K562 (cell line): ENCODE data around the gene CCDC141.

ENCODE experiments used
- RNF2 ChIP-seq: sonication (generic); IDR thresholded peaks from 2 replicates; pipeline ENCODE4 v1.6.1; 2016
- TEAD4 ChIP-seq, 2 experiments: sonication (generic) in 1 of 2; formaldehyde crosslinking in 1 of 2; IDR thresholded peaks; 2 replicates each; pipeline versions ENCODE4 v1.6.1 to v1.8.0; 2012 to 2022; ENCODE audit warnings: borderline replicate concordance in 1 of 2, inconsistent platforms in 1 of 2, low read length in 1 of 2, mild to moderate bottlenecking in 1 of 2, missing genetic modification reagents in 1 of 2
- ZNF274 ChIP-seq: IDR thresholded peaks from 2 replicates; pipeline ENCODE4 v1.6.1; 2011; ENCODE audit warnings: low read depth, mild to moderate bottlenecking, low read length, moderate library complexity, borderline replicate concordance
- ZNF354B ChIP-seq: fragments of 250-450 bp; sonication (Bioruptor Pico); IDR thresholded peaks from 2 replicates; pipeline ENCODE4 v1.4.0; 2020
- ZNF512 ChIP-seq: IDR thresholded peaks from 2 replicates; pipeline ENCODE4 v1.6.1; 2016; ENCODE audit warnings: missing genetic modification characterization, missing compliant biosample characterization
- ZNF518B ChIP-seq: fragments of 250-450 bp; sonication (Bioruptor Pico); IDR thresholded peaks from 2 replicates; pipeline ENCODE4 v1.5.0; 2021; ENCODE audit warnings: mild to moderate bottlenecking, moderate library complexity

GRCh38 chr2:178787934-178788333, 262.0 kb downstream of the CCDC141 start:
- TF ChIP-seq TEAD4 (IDR thresholded peaks at IDR 0.05; ENCODE audit: low read length) = no peak
- no peak for TF ChIP-seq TEAD4 (CRISPR knock-in tag; IDR thresholded peaks at IDR 0.05; ENCODE audit: borderline replicate concordance)
- TF ChIP-seq ZNF354B (CRISPR knock-in tag) = no peak
- no peak for TF ChIP-seq ZNF512
- no peak for TF ChIP-seq RNF2
- no peak for TF ChIP-seq ZNF518B (CRISPR knock-in tag)
- no peak for TF ChIP-seq ZNF274
